ENCODE measurements around the gene AIRE. TPM values are rescaled to one million over a fixed set of nuclear protein-coding genes. Genes with fewer than 3 reads are reported as not detected.

The AIRE gene
- total RNA-seq, 2 donors from 2014 or later = 1.0 TPM; not detected in 1

- ATAC-seq (no peak), DNase-seq (no peak)
- Histone ChIP-seq H3K9me3 (no peaks in the 10 kb centered on the region), H3K4me1 (no peaks in the 10 kb centered on the region), H3K36me3 (replicated peaks in 1 of 2; ENCODE audit: insufficient read depth in 1 of 2, low read depth in 2 of 2) (peaks cover 0 to 7% of the 10 kb centered on the region in 2 donors), H3K27ac (no peak overlapping the region), H3K4me3 (no peak overlapping the region), H3K27me3 (no peaks in the 10 kb centered on the region)
- no peak for TF ChIP-seq POLR2A (IDR thresholded peaks at IDR 0.05)
- no peak for TF ChIP-seq CTCF (IDR thresholded peaks at IDR 0.05)
- intact Hi-C loops (cut with DNase I) = no loop called here
- 84 to 100% methylated on average over 2 to 12 of the region's 13 CpGs for WGBS, 2 donors
Observed at GRCh38 chr21:44326272-44326647, 40.6 kb downstream of the AIRE start.

- Histone ChIP-seq H3K27ac (no peak overlapping the region), H3K36me3 (replicated peaks in 1 of 2; ENCODE audit: insufficient read depth in 1 of 2, low read depth in 2 of 2) (peaks cover 0 to 5% of the 10 kb centered on the region in 2 donors), H3K4me3 (no peak overlapping the region), H3K4me1 (no peaks in the 10 kb centered on the region), H3K27me3 (no peaks in the 10 kb centered on the region), H3K9me3 (no peaks in the 10 kb centered on the region)
- TF ChIP-seq CTCF (IDR thresholded peaks at IDR 0.05) = no peak
- TF ChIP-seq POLR2A (IDR thresholded peaks at IDR 0.05) = no peak
- intact Hi-C loops (cut with DNase I) = no loop called here
- DNase-seq = no peak
- no peak for ATAC-seq
- 93% methylated on average over 25 of the region's 26 CpGs; no CpG with 5 or more reads in 1 of the 2 donors for whole genome bisulfite sequencing, 2 donors
Observed at GRCh38 chr21:44326716-44327602, 41.3 kb downstream of the AIRE start.

- 84 to 100% methylated on average over 3 to 10 of the region's 11 CpGs for WGBS, 2 donors
- DNase-seq = no peak
- TF ChIP-seq CTCF (IDR thresholded peaks at IDR 0.05) = no peak
- TF ChIP-seq POLR2A (IDR thresholded peaks at IDR 0.05) = no peak
Observed at GRCh38 chr21:44327603-44327974, 41.9 kb downstream of the AIRE start.

GRCh38 chr21:44328242-44328895 lies 42.7 kb downstream of the AIRE start:
- 77 to 82% methylated on average over 9 to 25 of the region's 25 CpGs for WGBS, 2 donors
- TF ChIP-seq CTCF (IDR thresholded peaks at IDR 0.05) (no peak), POLR2A (IDR thresholded peaks at IDR 0.05) (no peak)
- H3K4me1 ChIP-seq = no peaks in the 10 kb centered on the region
- intact Hi-C loops (cut with DNase I) = no loop called here
- ATAC-seq = no peak
- no peak overlapping the region for H3K4me3 ChIP-seq
- no peaks in the 10 kb centered on the region for H3K9me3 ChIP-seq
- no peak for DNase-seq
- no peaks in the 10 kb centered on the region for H3K27me3 ChIP-seq
- peaks cover 0 to 5% of the 10 kb centered on the region in 2 donors for H3K36me3 ChIP-seq (replicated peaks in 1 of 2; ENCODE audit: insufficient read depth in 1 of 2, low read depth in 2 of 2)
- H3K27ac ChIP-seq = no peak overlapping the region

More at GRCh38 chr21:44327603-44327974, 41.9 kb downstream of the AIRE start:
- H3K9me3 ChIP-seq = no peaks in the 10 kb centered on the region
- peaks cover 0 to 5% of the 10 kb centered on the region in 2 donors for H3K36me3 ChIP-seq (replicated peaks in 1 of 2; ENCODE audit: insufficient read depth in 1 of 2, low read depth in 2 of 2)
- H3K27ac ChIP-seq = no peak overlapping the region
- H3K27me3 ChIP-seq = no peaks in the 10 kb centered on the region
- intact Hi-C loops (cut with DNase I) = no loop called here
- no peaks in the 10 kb centered on the region for H3K4me1 ChIP-seq
- H3K4me3 ChIP-seq = no peak overlapping the region
- ATAC-seq = no peak
